Lower leg skin (tissue), 4 donors: ENCODE measurements around the gene NAA10. TPM values are rescaled to one million over a fixed set of nuclear protein-coding genes. Genes with fewer than 3 reads are reported as not detected.
A peak's percentile ranks its signal among the peaks of the same experiment; 100 is the strongest.

Source experiments
- DNase-seq, 2 donors: peaks; one replicate each; pipeline ENCODE4 v3.0.0-alpha.2; 2019; ENCODE audit warnings: low spot score in 2 of 2
- H3K4me3 ChIP-seq: fragments of 200-600 bp; sonication (generic); 2 replicates; pipeline ENCODE4 v1.5.1; 2017; ENCODE audit warnings: mild to moderate bottlenecking, low read depth; ENCODE audit not compliant: poor library complexity, severe bottlenecking
- CTCF ChIP-seq, 3 donors: fragments of 450-650 bp; IDR thresholded peaks; one replicate each; pipeline ENCODE4 v1.5.1; 2016; ENCODE audit warnings: antibody characterized with exemption in 3 of 3, mild to moderate bottlenecking in 3 of 3, moderate library complexity in 2 of 3
- POLR2A ChIP-seq, 2 donors: fragments of 450-650 bp; IDR thresholded peaks; one replicate each; pipeline ENCODE4 v1.6.1; 2016 to 2017; ENCODE audit warnings: antibody characterized with exemption in 2 of 2, mild to moderate bottlenecking in 1 of 2, moderate library complexity in 1 of 2
- WGBS, 2 donors: methylation state at CpG; one replicate each; pipeline ENCODE4 v1.1.5; 2018; 5-methylcytosine and 5-hydroxymethylcytosine counted together
- intact Hi-C: fragments of 100-400 bp; cut with DNase I; formaldehyde crosslinking; loops from one replicate; pipeline ENCODE4 v1.15.0; 2023; ENCODE audit warnings: low total_unique reads
- total RNA-seq, 4 donors: library from RNA; depleted of rRNA; stranded (reverse); fragments of >200 nt; gene quantifications; one replicate each; pipeline ENCODE4 v1.1.0, GENCODE V29; 2016

The NAA10 gene
- total RNA-seq, 4 donors from 2014 or later = 32.6 to 70.9 (median 51.1) TPM

- 52 to 55% methylated on average over 2 to 19 of the region's 31 CpGs for WGBS, 2 donors
- intact Hi-C loops = no loop called here
- TF ChIP-seq CTCF (IDR thresholded peaks at IDR 0.05) = no peak
- no peak for TF ChIP-seq POLR2A (IDR thresholded peaks at IDR 0.05)
- H3K4me3 ChIP-seq = peak within 1 kb of the TSS; percentile 12
- peak; percentile 39 to 94 for DNase-seq
Measured at GRCh38 chrX:153944140-153944799, 9.4 kb upstream of the NAA10 start, which contains the start of gene RENBP. Gene RENBP, minus strand, starts transcription at chrX:153944643. Its CDS starts 33 bp downstream, at chrX:153944610.

DNA sequence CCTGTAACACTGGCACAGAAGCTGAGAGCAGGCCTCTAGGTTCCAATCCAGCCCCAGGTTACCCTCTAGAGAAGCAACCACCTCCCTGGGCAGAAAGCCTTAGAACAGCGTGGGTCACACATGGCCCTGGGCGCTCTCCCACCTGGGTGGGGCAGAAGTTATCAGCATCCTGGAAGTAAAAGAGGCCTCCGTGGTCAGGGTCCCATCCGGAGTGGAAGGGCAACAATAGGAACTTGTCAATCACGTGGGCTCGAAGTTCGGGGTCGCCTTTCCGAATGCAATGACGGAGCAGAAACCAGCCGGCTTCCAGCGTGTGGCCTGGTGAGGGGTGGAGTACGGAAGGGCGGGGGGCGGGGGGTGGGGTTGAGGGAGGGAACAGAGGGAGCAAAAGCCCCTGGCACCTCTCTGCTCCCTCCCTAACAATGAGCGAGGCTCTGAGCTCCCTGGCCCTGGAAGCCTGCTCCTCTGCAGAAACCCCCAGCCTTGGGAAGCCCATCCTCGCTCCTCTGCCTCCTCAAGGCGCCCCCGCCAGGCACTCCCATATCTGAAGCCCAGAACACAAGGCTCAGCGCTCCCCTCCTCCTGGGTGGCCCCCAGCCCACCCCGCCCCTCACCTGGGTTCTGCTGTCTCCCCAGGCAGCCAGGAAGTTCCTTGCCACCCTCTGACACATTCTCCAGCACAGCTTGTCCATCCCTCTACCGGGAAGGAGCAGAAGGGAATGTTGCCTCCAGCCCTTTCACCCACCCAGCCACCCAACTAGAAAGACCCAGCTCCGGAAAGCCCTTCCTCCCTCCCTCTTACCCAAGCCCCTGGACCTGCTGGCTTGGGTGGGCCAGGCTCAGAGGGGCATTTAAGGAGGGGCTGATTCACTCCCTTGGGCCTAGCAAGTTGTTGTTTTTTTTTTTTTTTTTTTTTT is 6.8 kb upstream of the NAA10 start:
- intact Hi-C loops = no loop called here
- TF ChIP-seq CTCF (IDR thresholded peaks at IDR 0.05) (no peak), POLR2A (IDR thresholded peaks at IDR 0.05) (no peak)
- H3K4me3 ChIP-seq = no peak overlapping the region
- no peak for DNase-seq
- WGBS, 2 donors = 52 to 63% methylated on average over 12 to 23 of the region's 23 CpGs

DNA sequence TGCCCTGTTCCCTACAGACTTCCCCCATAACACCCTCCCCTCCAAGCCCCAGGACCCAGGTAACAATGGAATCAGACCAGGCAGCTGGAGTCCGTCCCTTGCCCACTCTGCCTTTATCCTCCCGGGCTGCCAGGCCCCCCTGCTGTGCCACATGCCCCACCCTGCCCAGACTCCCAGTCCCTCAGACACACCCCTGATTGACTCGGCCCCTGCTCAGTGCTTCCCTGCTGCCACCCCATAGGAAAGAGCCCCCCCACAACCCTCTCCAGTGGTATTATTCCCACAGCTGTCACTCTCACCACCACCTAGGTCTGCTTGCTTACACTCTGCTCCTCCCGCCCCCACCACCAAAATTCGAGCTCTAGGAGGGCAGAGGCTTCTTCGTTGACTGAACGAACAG is 4.7 kb upstream of the NAA10 start:
- intact Hi-C loops = no loop called here
- 59 to 72% methylated on average over 6 to 7 of the region's 7 CpGs for WGBS, 2 donors
- no peak for DNase-seq
- no peak for TF ChIP-seq CTCF (IDR thresholded peaks at IDR 0.05)
- no peak overlapping the region for H3K4me3 ChIP-seq

- H3K4me3 ChIP-seq = no peak overlapping the region
- intact Hi-C loops = no loop called here
- 85 to 87% methylated on average over 10 of the region's 10 CpGs for WGBS, 2 donors
- DNase-seq = no peak
- TF ChIP-seq CTCF (IDR thresholded peaks at IDR 0.05) (no peak), POLR2A (IDR thresholded peaks at IDR 0.05) (no peak)
Measured at GRCh38 chrX:153938226-153938786, 3.5 kb upstream of the NAA10 start.

DNA sequence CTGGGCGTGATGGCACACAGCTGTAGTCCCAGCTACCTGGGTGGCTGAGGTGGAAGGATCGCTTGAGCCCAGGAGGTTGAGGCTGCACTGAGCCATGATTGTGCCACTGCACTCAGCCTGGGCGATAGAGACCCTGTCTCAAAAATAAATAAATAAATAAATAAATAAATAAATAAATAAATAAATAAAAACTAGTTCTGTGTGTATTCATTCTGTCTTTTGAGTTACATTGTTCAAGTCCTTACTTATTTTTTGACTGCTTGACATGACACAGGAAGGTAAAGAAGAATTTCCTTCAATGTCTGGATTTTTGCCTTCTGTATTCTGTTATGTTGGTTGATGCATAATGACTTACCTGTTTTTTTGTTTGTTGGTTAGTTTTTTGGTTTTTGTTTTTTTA is 2.2 kb upstream of the NAA10 start:
- H3K4me3 ChIP-seq = no peak overlapping the region
- WGBS, 2 donors = 82 to 100% methylated on average over 2 to 3 of the region's 3 CpGs
- intact Hi-C loops = no loop called here
- DNase-seq = no peak
- no peak for TF ChIP-seq CTCF (IDR thresholded peaks at IDR 0.05)
- no peak for TF ChIP-seq POLR2A (IDR thresholded peaks at IDR 0.05)
